Measurements from ENCODE around the gene FUCA1. TPM values are rescaled to one million over a fixed set of nuclear protein-coding genes. Genes with fewer than 3 reads are reported as not detected.

The FUCA1 gene
- total and polyA plus RNA-seq, 2 of the 8 experiments (the other 6 are each of a cell fraction or from before 2014, with no cell fraction given) = 5.9 to 6.4 TPM

GRCh38 chr1:23915466-23915865, 47.4 kb upstream of the FUCA1 start:
- Histone ChIP-seq H2BK120ac (replicated peaks; ENCODE audit: low read depth, low read length) (no peak overlapping the region), H4K20me1 (replicated peaks in 1 of 2; ENCODE audit: control insufficient read depth in 1 of 2, insufficient read depth in 2 of 2, low read length in 2 of 2) (no peaks in the 10 kb centered on the region), H3K23ac (ENCODE audit: insufficient read length) (no peak overlapping the region), H3K9me3 (ENCODE audit: insufficient read depth in 2 of 2, low read depth in 1 of 2, low read length in 1 of 2) (no peaks in the 10 kb centered on the region), H3K4me3 (ENCODE audit: extremely low read depth in 1 of 4, insufficient read depth in 2 of 4, low read depth in 3 of 4, low read length in 4 of 4) (no peak overlapping the region), H3K27me3 (replicated peaks in 1 of 4; ENCODE audit: control insufficient read depth in 3 of 4, extremely low read depth in 1 of 4, insufficient read depth in 3 of 4, low read length in 3 of 4) (no peaks in the 10 kb centered on the region), H3K4me1 (replicated peaks in 1 of 4; ENCODE audit: control insufficient read depth in 3 of 4, insufficient read depth in 4 of 4, low read length in 3 of 4) (peaks cover 0 to 2% (median 0%) of the 10 kb centered on the region in 4 experiments; a peak in 2 of 7 replicates), H3K14ac (ENCODE audit: insufficient read length) (no peak overlapping the region), H3K23me2 (ENCODE audit: low read depth, low read length) (no peaks in the 10 kb centered on the region), H3K27ac (ENCODE audit: low read depth, low read length) (no peak overlapping the region), H2AK5ac (ENCODE audit: low read depth, low read length) (no peak overlapping the region), H3K79me2 (ENCODE audit: control insufficient read depth in 1 of 2, insufficient read depth in 2 of 2, low read length in 2 of 2) (no peaks in the 10 kb centered on the region), H2AFZ (ENCODE audit: low read length) (no peak overlapping the region), H3K18ac (ENCODE audit: extremely low read depth, low read length) (no peak overlapping the region), H3K36me3 (ENCODE audit: control insufficient read depth in 2 of 4, insufficient read depth in 4 of 4, low read length in 3 of 4) (no peaks in the 10 kb centered on the region; a peak in 1 of 8 replicates), H4K5ac (ENCODE audit: insufficient read length, low read depth, low read length) (no peak overlapping the region), H3K4ac (replicated peaks; ENCODE audit: insufficient read length, low read depth, low read length) (no peak overlapping the region), H2BK12ac (ENCODE audit: low read depth, low read length) (no peak overlapping the region), H3K4me2 (ENCODE audit: insufficient read depth in 1 of 2, low read depth in 2 of 2, low read length in 2 of 2) (no peak overlapping the region), H3K79me1 (ENCODE audit: low read depth, low read length) (no peaks in the 10 kb centered on the region), H3K56ac (replicated peaks; ENCODE audit: insufficient read length, low read depth, low read length) (no peak overlapping the region), H4K8ac (ENCODE audit: extremely low read depth, insufficient read depth, low read length) (no peak overlapping the region), H4K91ac (replicated peaks; ENCODE audit: insufficient read length, low read length) (no peak overlapping the region), H2BK20ac (ENCODE audit: low read length) (no peak overlapping the region), H2BK15ac (ENCODE audit: low read length) (no peak overlapping the region; the same call in 1 of the 2 replicates), H3K9ac (replicated peaks in 1 of 4; ENCODE audit: extremely low read depth in 1 of 4, low read depth in 3 of 4, low read length in 3 of 4) (no peak overlapping the region), H2BK5ac (ENCODE audit: low read depth, low read length) (no peak overlapping the region)
- TF ChIP-seq EGR1 (IDR thresholded peaks at IDR 0.05; ENCODE audit: borderline replicate concordance, low read depth, low read length) (no peak), CBX5 (IDR thresholded peaks at IDR 0.05; ENCODE audit: low read depth, low read length) (no peak), CBX8 (IDR thresholded peaks at IDR 0.05; ENCODE audit: borderline replicate concordance, low read depth, low read length) (no peak), CREB1 (IDR thresholded peaks at IDR 0.05) (no peak), SRF (IDR thresholded peaks at IDR 0.05; ENCODE audit: low read depth, low read length) (no peak), SP1 (IDR thresholded peaks at IDR 0.05; ENCODE audit: low read depth, low read length) (no peak), SIX5 (IDR thresholded peaks at IDR 0.05; ENCODE audit: low read depth, low read length) (no peak), TAF7 (optimal IDR thresholded peaks at IDR 0.05; ENCODE audit: borderline replicate concordance, low read depth, low read length) (no peak), CEBPB (IDR thresholded peaks at IDR 0.05; ENCODE audit: low read depth, low read length) (no peak), FOSL1 (IDR thresholded peaks at IDR 0.05; ENCODE audit: insufficient read depth, low read depth, low read length) (no peak), YY1 (IDR thresholded peaks at IDR 0.05; ENCODE audit: low read depth, low read length) (no peak), TBP (IDR thresholded peaks at IDR 0.05; ENCODE audit: low read depth, low read length) (no peak)
- no peak for FAIRE-seq
- ChIA-PET POLR2A (ENCODE audit: partially characterized antibody) (no interaction called here), CTCF (ENCODE audit: partially characterized antibody) (interaction anchor here (1.9 to 2.5 kb wide), 3 partner anchors 11 to 145 kb away, joined by 4 to 32 read pairs (median 21); no protein-coding TSS in a partner anchor)
- no peak for DNase-seq (ENCODE audit: low read depth in 1 of 2, low spot score in 2 of 2)
- whole genome bisulfite sequencing, 2 experiments (ENCODE audit: extremely low coverage in 1 of 2, insufficient coverage in 1 of 2, insufficient read length in 1 of 2, insufficient replicate concordance in 2 of 2, low coverage in 1 of 2, low lambda C conversion rate in 2 of 2, missing lambda C conversion rate in 1 of 2) = 98% methylated on average over 4 of the region's 5 CpGs; no CpG with 5 or more reads in 1 of the 2 experiments

Data from H1 (cell line).